ENCODE data around the gene SBF2. TPM values are rescaled to one million over a fixed set of nuclear protein-coding genes. Genes with fewer than 3 reads are reported as not detected.

Gene SBF2
- polyA plus RNA-seq, 1 donor (not counting 4 experiments of a cell fraction or from before 2014, with no cell fraction given) = 24.5 TPM

GRCh38 chr11:10328314-10329098, 34.5 kb upstream of the SBF2 start:
- Histone ChIP-seq H3K9me3 (ENCODE audit: control insufficient read depth, low read depth, low read length) (no peaks in the 10 kb centered on the region), H3K27me3 (ENCODE audit: control insufficient read depth, extremely low read depth, insufficient read depth, low read length) (no peaks in the 10 kb centered on the region), H3K4me2 (ENCODE audit: control insufficient read depth, extremely low read depth, insufficient read depth, low read depth, low read length) (no peak overlapping the region), H3K27ac (ENCODE audit: control insufficient read depth, insufficient read depth, low read length) (no peak overlapping the region), H3K79me2 (ENCODE audit: control insufficient read depth, insufficient read depth, low read length) (no peaks in the 10 kb centered on the region), H3K9ac (ENCODE audit: control insufficient read depth, extremely low read depth, insufficient read depth, low read length) (no peak overlapping the region), H3K9me1 (ENCODE audit: control insufficient read depth, extremely low read depth, insufficient read depth, low read length) (no peaks in the 10 kb centered on the region), H3K4me1 (ENCODE audit: control insufficient read depth, extremely low read depth, insufficient read depth, low read length) (peaks cover 18% of the 10 kb centered on the region), H2AFZ (ENCODE audit: control insufficient read depth, low read length) (no peak overlapping the region), H3K4me3 (ENCODE audit: control insufficient read depth in 2 of 3, extremely low read depth in 1 of 3, insufficient read depth in 2 of 3, low read depth in 1 of 3, low read length in 3 of 3) (no peak overlapping the region), H4K20me1 (ENCODE audit: control insufficient read depth, extremely low read depth, insufficient read depth, low read length) (no peaks in the 10 kb centered on the region), H3K36me3 (ENCODE audit: control insufficient read depth in 2 of 2, extremely low read depth in 1 of 2, insufficient read depth in 2 of 2, low read length in 2 of 2) (no peaks in the 10 kb centered on the region)
- DNase-seq (ENCODE audit: low read depth, low spot score) (no peak), FAIRE-seq (peak; percentile 53)
- dilution Hi-C loops (cut with MboI; ENCODE audit: extremely low pct_ligation_motif_present, low sequenced_read_pairs) = no loop called here
- no peak for TF ChIP-seq EZH2 (IDR thresholded peaks at IDR 0.05; ENCODE audit: low read length)
- no peak for TF ChIP-seq CTCF (optimal IDR thresholded peaks at IDR 0.05 in 1 of 3, IDR thresholded peaks at IDR 0.05 in 1 of 3, conservative IDR thresholded peaks at IDR 0.05 in 1 of 3; ENCODE audit: extremely low read depth in 1 of 3, insufficient read depth in 2 of 3, low read length in 3 of 3)

GRCh38 chr11:10327254-10327653, 33.2 kb upstream of the SBF2 start:
- H3K79me2 ChIP-seq (ENCODE audit: control insufficient read depth, insufficient read depth, low read length) = no peaks in the 10 kb centered on the region
- no peaks in the 10 kb centered on the region for H3K27me3 ChIP-seq (ENCODE audit: control insufficient read depth, extremely low read depth, insufficient read depth, low read length)
- H3K36me3 ChIP-seq (ENCODE audit: control insufficient read depth in 2 of 2, extremely low read depth in 1 of 2, insufficient read depth in 2 of 2, low read length in 2 of 2) = no peaks in the 10 kb centered on the region
- FAIRE-seq (no peak), DNase-seq (ENCODE audit: low read depth, low spot score) (no peak)
- H3K9ac ChIP-seq (ENCODE audit: control insufficient read depth, extremely low read depth, insufficient read depth, low read length) = no peak overlapping the region
- TF ChIP-seq CTCF (optimal IDR thresholded peaks at IDR 0.05 in 1 of 3, IDR thresholded peaks at IDR 0.05 in 1 of 3, conservative IDR thresholded peaks at IDR 0.05 in 1 of 3; ENCODE audit: extremely low read depth in 1 of 3, insufficient read depth in 2 of 3, low read length in 3 of 3) (no peak), EZH2 (IDR thresholded peaks at IDR 0.05; ENCODE audit: low read length) (no peak)
- no peak overlapping the region for H3K4me3 ChIP-seq (ENCODE audit: control insufficient read depth in 2 of 3, extremely low read depth in 1 of 3, insufficient read depth in 2 of 3, low read depth in 1 of 3, low read length in 3 of 3)
- peaks cover 24% of the 10 kb centered on the region for H3K4me1 ChIP-seq (ENCODE audit: control insufficient read depth, extremely low read depth, insufficient read depth, low read length)
- H4K20me1 ChIP-seq (ENCODE audit: control insufficient read depth, extremely low read depth, insufficient read depth, low read length) = no peaks in the 10 kb centered on the region
- dilution Hi-C loops (cut with MboI; ENCODE audit: extremely low pct_ligation_motif_present, low sequenced_read_pairs) = no loop called here
- no peak overlapping the region for H2AFZ ChIP-seq (ENCODE audit: control insufficient read depth, low read length)
- H3K27ac ChIP-seq (ENCODE audit: control insufficient read depth, insufficient read depth, low read length) = no peak overlapping the region
- no peaks in the 10 kb centered on the region for H3K9me1 ChIP-seq (ENCODE audit: control insufficient read depth, extremely low read depth, insufficient read depth, low read length)
- no peaks in the 10 kb centered on the region for H3K9me3 ChIP-seq (ENCODE audit: control insufficient read depth, low read depth, low read length)
- no peak overlapping the region for H3K4me2 ChIP-seq (ENCODE audit: control insufficient read depth, extremely low read depth, insufficient read depth, low read depth, low read length)

Data from keratinocyte (primary cell).